GM10248 (cell line): ENCODE results near the gene PKP1.

Experiments
- CTCF ChIA-PET: fragments of 300-600 bp; sonication (Branson Sonifier 250); formaldehyde crosslinking; extraction: SDS; loops from one replicate; lab custom pipeline; 2021; ENCODE audit warnings: antibody characterized with exemption; lab: Yijun Ruan, JAX
- POLR2A ChIA-PET: fragments of 350-650 bp; sonication (Branson Sonifier 250); formaldehyde crosslinking; extraction: SDS; loops from one replicate; lab custom pipeline; 2020; ENCODE audit warnings: antibody characterized with exemption; lab: Yijun Ruan, JAX
- DNase-seq: peaks from one replicate; pipeline ENCODE4 v3.0.0; 2012; ENCODE audit errors: extremely low spot score
- TF ChIP-seq, protein P1 (sequence below): IDR thresholded peaks from 2 replicates; pipeline ENCODE4 v1.5.1; 2012; ENCODE audit warnings: mild to moderate bottlenecking, low read depth; ENCODE audit errors: extremely low read depth, missing control alignments, control extremely low read depth

Gene PKP1

GRCh38 chr1:201266276-201266675, 17.0 kb upstream of the PKP1 start:
- CTCF ChIA-PET, result interaction anchor here (1.2 to 1.7 kb wide), 2 partner anchors 12 to 94 kb away, joined by 3 to 7 read pairs; no protein-coding TSS in a partner anchor
- DNase-seq, result no peak

DNA sequence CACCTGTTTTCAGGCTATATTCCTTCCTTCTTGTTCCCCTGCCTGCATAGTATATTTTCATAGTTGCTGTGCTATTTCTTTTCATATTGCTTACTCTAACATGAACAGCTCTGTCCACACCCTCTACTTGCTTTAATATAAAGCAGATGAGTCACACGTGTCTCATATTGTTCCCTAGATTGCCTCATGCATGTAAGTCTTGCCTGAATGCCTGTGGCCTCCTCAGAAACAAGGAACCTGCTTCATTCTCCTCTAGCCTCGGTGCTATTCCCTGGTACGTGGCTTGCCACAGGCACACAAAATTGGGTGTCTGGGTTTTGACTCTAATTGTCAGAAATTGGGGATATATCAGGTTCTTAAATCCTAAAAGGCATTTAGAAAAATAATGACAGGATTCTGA, 16.5 kb upstream of the PKP1 start:
- DNase-seq, result no peak
- CTCF ChIA-PET, result interaction anchor here (1.2 to 1.7 kb wide), 2 partner anchors 12 to 94 kb away, joined by 3 to 7 read pairs; no protein-coding TSS in a partner anchor
- POLR2A ChIA-PET, result no interaction called here
- TF ChIP-seq, protein P1, sequence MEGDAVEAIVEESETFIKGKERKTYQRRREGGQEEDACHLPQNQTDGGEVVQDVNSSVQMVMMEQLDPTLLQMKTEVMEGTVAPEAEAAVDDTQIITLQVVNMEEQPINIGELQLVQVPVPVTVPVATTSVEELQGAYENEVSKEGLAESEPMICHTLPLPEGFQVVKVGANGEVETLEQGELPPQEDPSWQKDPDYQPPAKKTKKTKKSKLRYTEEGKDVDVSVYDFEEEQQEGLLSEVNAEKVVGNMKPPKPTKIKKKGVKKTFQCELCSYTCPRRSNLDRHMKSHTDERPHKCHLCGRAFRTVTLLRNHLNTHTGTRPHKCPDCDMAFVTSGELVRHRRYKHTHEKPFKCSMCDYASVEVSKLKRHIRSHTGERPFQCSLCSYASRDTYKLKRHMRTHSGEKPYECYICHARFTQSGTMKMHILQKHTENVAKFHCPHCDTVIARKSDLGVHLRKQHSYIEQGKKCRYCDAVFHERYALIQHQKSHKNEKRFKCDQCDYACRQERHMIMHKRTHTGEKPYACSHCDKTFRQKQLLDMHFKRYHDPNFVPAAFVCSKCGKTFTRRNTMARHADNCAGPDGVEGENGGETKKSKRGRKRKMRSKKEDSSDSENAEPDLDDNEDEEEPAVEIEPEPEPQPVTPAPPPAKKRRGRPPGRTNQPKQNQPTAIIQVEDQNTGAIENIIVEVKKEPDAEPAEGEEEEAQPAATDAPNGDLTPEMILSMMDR, result no peak

More at GRCh38 chr1:201266276-201266675, 17.0 kb upstream of the PKP1 start:
- POLR2A ChIA-PET, result no interaction called here
- TF ChIP-seq, protein P1, result no peak

- DNase-seq, result no peak
- TF ChIP-seq, protein P1, result no peak
- CTCF ChIA-PET, result interaction anchor here (1.7 kb wide), 1 partner anchor 13 kb away, joined by 7 read pairs; no protein-coding TSS in a partner anchor
- POLR2A ChIA-PET, result no interaction called here
These were observed 15.7 kb upstream of the PKP1 start for GRCh38 chr1:201267481-201268229.

GRCh38 chr1:201268604-201269151, 14.6 kb upstream of the PKP1 start:
- CTCF ChIA-PET, result interaction anchor here (0.6 kb wide), 1 partner anchor 17 kb away, joined by 3 read pairs; no protein-coding TSS in a partner anchor
- TF ChIP-seq, protein P1, result no peak
- DNase-seq, result no peak
- POLR2A ChIA-PET, result no interaction called here

DNA sequence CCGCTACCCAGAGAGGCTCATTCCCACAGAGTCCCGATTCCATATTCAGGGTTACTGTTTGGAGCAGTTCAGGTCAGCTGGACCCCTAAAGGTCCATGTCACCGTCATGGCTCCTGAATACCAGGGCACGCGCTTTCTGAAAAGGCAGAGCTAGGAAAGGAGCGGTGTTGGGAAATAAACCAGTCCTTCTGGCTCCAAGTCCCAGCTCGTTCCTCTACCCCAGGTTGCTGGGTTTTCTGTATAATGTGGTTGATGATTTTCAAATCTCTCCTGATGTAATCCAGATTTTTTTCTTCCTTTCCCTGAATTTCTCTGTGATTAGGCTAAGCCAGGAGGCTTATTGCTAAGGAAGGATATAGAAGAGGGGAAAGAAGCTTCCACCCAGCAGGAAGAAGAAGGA, 14.0 kb upstream of the PKP1 start:
- TF ChIP-seq, protein P1, result no peak
- POLR2A ChIA-PET, result no interaction called here
- DNase-seq, result no peak
- CTCF ChIA-PET, result interaction anchor here (1.1 kb wide), 1 partner anchor 15 kb away, joined by 5 read pairs; no protein-coding TSS in a partner anchor

GRCh38 chr1:201269900-201270410, 13.4 kb upstream of the PKP1 start:
- ChIA-PET CTCF (interaction anchor here (1.1 kb wide), 1 partner anchor 16 kb away, joined by 5 read pairs; no protein-coding TSS in a partner anchor), POLR2A (no interaction called here)
- TF ChIP-seq, protein P1, result no peak
- no peak for DNase-seq
